Inferior parietal cortex (tissue), 1 donor: ENCODE data around the gene POLRMT.
"Not testable (repeated sequence)": the region's sequence is repeated elsewhere in the genome, so short reads cannot be mapped to it uniquely, and the experiment has no call there.

Experiments used
- DNase-seq: peaks from one replicate; pipeline ENCODE4 v3.0.0-alpha.2; 2016; ENCODE audit errors: extremely low spot score

POLRMT gene

DNA sequence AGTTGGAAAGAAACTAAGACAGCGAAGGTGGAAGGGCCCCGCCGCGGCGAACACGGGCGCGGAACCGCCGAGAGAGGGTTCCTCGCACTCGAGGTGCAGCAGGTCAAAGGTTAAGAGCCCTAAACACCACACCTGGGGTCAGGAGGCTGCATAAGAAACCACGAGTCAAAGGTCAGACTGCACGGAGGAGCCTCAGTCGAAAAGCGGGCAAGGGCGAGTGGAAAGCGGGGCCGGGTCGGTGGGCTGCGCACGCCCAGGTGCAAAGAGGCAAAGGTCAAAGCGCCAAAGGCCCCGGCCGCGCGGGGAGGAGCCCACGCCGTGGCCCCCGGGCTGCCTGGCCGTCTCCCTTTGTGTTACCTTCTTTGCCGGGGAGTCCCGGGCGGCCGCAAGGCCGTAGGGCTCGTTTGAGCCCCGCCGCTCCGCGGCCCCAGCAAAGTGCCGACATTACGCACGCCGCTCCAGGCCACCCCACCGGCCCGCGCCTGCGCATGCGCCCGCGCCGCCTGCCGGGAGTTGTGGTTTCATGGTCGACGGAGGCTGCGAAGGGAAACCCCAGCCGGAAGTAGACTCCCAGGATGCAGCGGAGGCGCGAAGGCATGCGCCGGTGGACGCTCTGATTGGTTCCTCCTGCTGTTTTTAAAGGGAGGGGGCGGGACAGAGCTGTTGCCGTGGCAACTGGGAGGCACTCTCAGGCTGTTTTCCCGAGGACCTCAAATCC is at the start of gene POLRMT:
POLRMT (minus strand) TSS at position 470 of the 718 bp plus-strand sequence; CDS start at position 445, 25 bp downstream.
- peak; percentile 97 for DNase-seq

DNA sequence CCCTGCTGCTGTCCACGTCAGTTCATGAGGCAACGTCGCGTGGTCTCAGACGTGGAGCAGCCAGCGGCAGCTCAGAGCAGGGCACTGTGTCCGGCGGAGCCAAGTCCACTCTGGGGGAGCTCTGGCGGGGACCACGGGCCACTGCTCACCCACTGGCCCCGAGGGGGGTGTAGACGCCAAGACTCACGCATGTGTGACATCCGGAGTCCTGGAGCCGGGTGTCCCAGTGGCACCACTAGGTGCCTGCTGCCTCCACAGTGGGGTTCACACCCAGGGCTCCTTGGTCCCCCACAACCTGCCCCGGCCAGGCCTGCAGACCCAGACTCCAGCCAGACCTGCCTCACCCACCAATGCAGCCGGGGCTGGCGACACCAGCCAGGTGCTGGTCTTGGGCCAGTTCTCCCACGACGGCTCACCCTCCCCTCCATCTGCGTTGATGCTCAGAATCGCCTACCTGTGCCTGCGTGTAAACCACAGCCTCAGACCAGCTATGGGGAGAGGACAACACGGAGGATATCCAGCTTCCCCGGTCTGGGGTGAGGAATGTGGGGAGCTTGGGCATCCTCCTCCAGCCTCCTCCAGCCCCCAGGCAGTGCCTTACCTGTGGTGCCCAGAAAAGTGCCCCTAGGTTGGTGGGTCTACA is 49.5 kb upstream of the POLRMT start:
- no peak for DNase-seq

DNA sequence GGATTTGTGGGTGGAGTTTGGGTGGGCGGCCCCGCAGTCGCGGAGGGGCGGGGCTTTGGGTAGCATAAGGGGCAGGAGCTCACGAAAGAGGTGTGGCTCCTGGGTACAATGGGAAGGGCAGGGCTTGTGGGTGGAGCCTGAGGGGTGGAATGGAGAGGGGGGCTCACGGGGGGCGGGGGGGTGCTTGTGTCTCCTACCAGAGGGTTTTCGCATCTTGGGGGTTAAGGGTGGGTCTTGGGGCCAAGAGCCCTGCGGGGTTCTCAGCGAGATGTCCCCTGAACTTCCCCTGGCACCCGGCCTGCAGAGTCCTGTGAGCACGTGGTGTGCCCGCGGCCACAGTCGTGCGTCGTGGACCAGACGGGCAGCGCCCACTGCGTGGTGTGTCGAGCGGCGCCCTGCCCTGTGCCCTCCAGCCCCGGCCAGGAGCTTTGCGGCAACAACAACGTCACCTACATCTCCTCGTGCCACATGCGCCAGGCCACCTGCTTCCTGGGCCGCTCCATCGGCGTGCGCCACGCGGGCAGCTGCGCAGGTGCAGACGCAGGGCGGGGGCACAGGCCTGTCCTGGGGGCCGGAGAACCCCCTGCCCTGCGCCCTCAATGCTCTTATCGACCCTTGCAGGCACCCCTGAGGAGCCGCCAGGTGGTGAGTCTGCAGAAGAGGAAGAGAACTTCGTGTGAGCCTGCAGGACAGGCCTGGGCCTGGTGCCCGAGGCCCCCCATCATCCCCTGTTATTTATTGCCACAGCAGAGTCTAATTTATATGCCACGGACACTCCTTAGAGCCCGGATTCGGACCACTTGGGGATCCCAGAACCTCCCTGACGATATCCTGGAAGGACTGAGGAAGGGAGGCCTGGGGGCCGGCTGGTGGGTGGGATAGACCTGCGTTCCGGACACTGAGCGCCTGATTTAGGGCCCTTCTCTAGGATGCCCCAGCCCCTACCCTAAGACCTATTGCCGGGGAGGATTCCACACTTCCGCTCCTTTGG is 48.0 kb upstream of the POLRMT start:
- DNase-seq, result no peak

DNA sequence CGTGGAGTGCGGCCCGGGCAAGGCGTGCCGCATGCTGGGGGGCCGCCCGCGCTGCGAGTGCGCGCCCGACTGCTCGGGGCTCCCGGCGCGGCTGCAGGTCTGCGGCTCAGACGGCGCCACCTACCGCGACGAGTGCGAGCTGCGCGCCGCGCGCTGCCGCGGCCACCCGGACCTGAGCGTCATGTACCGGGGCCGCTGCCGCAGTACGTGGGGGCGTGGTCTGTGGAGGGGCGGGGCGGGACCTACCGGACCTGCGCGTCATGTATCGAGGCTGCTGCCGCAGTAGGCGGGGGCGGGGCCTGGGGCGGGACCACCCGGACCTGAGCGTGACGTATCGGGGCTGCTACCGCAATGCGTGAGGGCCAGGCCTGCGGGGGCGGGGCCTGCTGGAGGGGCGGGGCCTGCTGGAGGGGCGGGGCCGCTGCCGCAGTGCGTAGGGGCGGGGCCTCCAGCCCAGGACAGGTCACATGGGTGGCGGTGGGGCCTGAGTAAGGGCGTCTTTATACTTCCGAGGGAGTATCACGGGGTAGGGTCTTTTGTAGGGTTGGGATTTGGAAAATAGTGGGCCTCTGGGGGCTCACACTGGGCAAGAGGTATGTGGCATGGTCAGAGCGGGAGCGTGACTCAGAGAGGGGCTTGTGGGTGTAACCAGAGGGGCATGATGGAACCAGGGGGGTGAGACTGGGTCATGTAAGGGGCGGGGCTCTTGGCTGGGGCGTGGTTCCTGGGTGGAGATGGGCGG is 47.1 kb upstream of the POLRMT start:
- peak; percentile 87 for DNase-seq

DNA sequence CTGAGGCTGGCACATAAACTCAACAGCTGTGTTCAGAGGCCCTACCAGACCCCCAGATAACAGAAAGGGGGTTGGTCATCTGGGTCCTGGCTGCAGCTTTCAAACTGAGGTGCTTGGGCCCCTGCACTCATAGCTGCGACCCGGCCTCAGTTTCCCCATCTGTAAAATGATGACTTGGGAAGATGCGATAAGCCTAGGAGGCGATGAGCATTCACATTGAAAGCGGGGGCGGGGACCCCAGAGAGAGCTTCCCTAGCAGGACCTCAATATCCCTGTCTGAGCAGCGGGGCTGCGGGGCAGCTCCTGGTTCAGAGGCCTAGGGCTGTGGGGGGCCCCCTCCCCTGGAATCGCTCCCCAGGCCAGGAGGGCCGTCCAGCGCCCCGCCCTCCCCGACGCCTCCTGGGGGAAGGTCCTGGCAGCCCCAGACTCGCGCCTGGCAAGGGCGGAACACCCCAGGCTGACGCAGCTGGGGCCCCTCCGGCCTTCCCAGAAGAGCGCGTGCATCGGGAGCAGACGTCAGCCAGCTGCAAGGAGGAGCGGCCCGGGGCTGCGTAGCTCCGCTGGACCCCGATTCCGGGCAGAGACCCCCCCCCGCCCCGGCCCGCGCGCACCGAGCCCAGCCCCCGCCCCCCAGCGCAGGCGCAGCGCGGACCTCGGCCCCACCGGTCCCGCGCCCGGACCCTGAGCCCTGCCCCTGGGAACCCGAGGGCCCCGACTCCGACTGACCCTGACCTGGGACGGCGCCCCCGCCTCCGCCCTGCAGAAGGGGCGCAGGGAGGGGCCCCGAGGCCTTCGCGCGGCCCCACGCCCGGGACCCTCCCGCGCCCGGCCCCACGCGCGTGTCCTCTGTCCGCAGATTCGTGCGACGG is 46.3 kb upstream of the POLRMT start:
- no peak for DNase-seq

DNA sequence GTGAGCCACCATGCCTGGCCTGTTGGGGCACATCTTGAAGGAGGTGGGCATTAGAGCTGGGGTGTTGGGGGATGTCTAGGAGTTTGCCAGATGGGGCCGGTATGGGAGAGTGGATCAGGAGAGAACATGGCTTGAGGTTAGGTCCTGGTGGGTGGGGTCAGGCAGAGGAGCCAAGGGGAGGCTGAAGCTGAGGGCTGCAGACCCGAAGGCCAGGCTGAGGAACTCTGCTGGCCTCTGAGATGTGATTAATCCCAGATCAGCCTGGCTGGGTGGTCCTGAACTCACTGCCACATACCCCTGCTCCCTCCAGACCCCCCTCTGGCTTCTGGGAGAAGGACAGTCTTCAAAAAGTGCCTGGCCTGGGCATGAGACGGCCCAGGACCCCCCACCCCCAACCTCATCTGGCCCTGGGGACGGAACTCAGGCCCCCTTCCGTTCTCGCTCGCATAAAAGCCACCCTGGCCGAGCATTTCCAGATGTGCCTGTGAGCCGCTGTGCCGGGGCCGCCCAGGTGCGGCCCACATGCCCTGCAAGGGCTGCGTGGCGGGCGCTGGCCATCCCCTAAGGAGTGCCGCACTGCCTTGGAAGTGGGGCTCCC is 45.6 kb upstream of the POLRMT start:
- no peak for DNase-seq

DNA sequence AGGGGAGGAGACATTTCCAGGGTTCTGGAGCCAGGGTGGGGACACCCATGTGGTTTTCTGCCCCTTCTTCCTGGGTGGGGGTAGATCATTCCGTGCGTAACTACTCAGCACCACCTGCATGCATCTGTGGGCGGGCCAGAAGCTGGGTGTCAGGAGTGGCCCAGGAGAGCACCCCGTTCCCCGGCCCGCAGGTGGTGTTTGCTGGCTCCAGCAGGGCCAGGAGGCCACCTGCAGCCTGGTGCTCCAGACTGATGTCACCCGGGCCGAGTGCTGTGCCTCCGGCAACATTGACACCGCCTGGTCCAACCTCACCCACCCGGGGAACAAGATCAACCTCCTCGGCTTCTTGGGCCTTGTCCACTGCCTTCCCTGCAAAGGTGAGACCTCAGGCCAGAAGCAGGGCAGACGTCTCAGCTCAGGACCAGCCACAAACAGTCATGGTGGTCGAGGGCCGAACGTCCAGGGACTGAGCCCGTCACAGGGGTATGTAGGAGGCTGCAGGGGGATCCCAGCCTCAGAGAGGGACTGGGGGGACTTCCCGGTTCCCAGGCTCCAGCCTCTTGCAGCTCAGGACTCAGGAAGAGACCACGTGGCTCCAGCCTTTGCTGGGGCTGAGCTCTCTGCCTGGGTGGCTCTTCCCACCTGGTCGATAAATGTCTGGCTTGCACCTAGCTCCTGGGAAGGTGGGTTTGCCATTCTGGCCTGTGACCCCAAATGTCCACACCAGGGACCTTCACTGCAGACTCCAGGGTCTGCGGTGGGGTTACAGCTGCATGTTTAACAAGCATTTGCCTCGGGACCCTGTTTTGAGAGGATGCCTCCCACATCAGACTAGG is 44.5 kb upstream of the POLRMT start:
- DNase-seq, result no peak

DNA sequence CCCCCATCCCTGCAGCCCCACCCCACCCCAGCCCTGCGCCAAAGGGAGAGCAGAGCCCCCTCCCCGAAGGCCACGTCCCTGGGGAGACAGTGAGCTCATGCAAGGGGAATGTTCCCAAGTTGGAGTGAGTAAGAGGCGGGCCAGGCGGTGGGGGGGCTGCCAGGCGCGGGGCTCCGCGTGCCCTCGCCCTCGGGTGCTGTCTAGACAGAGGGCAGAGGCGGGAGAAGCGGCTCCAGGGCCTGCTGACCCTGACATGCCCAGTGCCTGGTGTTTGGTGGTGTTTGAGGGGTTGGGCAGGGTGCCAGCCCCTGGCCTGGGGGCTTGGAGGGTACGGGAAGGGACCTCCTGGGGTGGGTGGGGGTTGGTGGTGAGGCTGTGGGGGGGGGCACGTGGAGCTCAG is 43.9 kb upstream of the POLRMT start:
- no peak for DNase-seq

DNA sequence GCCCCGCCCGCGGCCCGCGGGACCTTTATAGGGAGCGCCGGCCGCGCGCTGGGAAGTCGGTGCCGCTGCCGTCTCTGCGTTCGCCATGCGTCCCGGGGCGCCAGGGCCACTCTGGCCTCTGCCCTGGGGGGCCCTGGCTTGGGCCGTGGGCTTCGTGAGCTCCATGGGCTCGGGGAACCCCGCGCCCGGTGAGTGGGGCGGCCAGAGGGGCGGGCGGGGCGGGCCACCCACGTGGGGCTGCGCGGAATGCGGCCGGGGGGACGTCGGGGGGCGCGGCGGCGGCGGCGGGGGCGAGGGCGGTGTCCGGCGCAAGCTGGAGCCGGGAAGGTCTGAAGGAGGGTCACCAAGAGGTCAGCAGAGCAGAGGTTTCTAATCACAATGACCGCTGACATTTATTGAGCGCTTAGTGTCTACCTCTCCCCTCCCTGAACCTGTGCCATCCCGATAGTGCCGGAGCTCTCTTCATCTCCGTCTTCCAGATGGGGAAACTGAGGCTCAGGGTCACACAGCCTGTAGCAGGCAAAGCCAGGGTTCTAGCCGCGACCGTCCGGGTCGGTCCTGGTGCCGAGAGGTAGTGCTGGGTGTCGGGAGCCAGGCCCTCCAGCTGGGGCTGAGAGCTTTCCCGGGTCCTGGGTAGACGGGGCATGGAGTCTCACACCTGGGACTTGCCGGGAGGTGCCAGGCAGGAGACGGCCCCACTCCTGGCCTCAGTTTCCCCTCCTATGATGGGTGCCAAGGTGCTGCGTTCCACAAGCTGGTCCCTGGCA is 43.2 kb upstream of the POLRMT start, which contains the start of gene FSTL3:
FSTL3 (plus strand) TSS at position 54 of the 767 bp plus-strand sequence; CDS start at position 86, 32 bp downstream.
- no peak for DNase-seq

DNA sequence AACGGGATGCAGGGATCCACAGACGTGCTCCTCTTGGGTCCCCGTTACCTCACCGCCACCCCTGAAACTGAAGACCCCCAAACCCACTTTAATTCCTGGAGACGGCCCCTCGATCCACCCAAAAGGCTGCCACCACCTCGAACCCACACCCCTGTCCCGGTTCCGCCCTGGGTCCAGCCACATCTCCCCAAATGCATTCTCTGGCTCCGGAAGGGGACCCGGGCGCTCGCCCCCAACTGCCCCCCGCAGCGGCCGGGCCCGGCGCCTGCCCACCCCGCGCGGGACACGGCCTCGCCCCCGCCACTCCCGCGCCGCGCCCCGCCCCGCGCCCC is 42.6 kb upstream of the POLRMT start:
- DNase-seq, result no peak

DNA sequence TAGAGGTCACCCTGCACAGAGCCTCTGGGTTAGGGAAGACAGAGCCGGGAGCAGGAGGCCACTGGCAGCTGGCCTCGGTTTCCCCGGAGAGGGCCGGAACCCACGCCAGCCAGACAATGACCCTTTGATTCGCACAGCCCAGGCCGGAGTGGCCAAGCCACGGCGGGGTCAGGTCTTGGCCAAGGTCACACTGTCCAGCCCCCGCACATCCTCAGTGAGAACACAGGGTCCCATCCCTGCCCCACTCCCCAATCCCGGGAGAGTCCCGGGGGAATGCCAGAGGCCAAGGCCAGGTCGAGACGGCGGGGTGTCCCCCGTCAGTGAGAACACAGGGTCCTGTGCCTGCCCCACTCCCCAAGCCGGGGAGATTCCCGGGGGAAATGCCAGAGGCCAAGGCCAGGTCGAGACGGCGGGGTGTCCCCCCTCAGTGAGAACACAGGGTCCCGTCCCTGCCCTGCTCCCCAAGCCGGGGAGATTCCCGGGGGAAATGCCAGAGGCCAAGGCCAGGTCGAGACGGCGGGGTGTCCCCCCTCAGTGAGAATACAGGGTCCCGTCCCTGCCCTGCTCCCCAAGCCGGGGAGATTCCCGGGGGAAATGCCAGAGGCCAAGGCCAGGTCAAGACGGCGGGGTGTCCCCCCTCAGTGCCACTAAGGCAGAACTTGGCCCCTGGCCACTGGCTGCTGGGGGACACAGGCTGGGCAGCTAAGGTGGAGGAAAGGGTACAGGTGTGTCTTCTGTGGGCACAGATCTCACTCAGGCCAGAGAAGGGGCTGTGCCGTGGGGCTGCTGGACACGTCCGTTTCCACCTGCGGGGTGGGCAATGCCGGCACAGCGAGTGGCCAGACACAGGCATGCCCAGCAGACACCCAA is 41.2 kb upstream of the POLRMT start:
- DNase-seq, result no peak

DNA sequence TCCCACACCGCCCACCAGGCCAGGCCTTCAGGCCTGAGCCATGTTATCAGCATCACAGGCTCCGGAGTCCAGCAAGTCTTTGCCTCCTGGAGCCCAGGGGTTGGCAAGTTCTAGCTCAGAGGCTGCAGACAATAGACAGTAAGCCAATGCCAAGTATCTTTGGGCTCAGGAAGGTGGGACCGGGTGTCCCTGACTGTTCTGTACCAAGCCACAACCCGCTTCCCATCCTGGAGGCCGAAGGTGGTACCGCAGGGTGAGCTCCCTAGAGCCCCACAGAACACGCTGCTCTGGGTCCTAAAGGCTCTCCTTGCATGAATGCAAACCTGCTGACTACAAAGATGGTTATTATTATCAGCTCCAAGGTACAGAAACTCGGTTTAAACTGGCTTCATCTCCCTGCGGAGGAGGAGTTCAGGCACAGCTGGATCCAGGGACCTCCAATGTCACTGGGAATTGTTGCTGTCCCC is 37.3 kb upstream of the POLRMT start:
- DNase-seq, result no peak

DNA sequence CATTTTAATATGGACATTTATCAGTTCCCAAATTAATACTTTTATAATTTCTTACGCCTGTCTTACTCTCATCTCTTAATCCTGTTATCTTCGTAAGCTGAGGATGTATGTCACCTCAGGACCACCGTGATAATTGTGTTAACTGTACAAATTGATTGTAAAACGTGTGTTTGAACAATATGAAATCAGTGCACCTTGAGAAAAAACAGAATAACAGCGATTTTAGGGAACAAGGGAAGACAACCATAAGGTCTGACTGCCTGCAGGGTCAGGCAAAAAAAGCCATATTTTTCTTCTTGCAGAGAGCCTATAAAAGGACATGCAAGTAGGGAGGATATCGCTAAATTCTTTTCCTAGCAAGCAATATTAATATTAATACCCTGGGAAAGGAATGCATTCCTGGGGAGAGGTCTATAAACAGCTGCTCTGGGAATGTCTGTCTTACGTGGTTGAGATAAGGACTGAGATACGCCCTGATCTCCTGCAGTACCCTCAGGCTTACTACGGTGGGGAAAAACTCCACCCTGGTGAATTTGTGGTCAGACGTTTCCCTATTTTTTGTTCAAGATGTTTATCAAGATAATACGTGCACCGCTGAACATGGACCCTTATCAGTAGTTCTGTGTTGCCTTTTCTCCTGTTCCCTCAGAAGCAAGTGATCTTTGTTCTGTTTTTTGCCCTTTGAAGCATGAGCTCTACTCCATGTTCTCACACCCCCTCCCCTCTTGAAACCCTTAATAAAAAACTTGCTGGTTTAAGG is 35.5 kb upstream of the POLRMT start:
- not testable (repeated sequence) for DNase-seq

DNA sequence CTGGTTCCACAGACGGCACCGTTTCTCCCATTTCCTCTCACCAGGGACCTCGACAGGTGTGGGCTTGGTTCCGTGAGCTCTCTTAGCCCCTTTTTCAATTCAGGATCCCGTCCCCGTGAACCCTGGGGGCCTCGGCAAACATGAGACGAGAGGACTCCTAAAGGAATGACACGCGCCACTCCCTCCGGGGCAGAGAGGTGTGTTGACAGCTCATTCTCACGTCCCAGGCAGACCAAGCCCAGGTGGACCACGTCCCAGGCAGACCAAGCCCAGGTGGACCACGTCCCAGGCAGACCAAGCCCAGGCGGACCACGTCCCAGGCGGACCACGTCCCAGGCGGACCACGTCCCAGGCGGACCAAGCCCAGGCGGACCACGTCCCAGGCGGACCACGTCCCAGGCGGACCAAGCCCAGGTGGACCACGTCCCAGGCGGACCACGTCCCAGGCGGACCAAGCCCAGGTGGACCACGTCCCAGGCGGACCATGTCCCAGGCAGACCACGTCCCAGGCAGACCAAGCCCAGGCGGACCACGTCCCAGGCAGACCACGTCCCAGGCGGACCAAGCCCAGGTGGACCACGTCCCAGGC is 33.7 kb upstream of the POLRMT start:
- not testable (repeated sequence) for DNase-seq

DNA sequence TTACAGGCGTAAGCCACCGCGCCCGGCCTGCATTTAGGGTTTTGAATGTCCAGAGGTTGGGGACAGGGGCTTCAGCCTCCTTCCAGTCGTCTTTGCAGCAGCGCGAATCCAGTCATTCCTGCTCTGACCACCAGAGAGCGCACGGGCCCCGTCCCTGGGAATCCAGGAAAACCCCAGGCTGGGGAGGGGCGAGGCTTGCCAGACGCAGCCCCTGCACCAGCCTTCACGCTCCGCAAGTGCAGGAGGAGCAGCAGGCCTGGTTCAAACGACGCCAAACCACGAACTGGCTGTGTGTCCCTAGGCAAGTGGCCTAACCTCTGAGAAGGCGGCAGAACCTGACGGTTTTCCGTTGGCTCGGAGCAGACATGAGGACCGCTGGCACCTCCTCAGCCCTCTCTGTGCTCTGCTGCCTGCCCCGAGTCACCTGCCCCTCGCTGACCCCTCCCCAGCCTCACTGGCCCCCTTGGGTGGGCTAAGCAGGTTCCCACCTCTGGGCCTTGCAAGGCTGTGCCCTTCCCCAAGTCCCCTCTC is 31.6 kb upstream of the POLRMT start:
- DNase-seq, result peak; percentile 83

DNA sequence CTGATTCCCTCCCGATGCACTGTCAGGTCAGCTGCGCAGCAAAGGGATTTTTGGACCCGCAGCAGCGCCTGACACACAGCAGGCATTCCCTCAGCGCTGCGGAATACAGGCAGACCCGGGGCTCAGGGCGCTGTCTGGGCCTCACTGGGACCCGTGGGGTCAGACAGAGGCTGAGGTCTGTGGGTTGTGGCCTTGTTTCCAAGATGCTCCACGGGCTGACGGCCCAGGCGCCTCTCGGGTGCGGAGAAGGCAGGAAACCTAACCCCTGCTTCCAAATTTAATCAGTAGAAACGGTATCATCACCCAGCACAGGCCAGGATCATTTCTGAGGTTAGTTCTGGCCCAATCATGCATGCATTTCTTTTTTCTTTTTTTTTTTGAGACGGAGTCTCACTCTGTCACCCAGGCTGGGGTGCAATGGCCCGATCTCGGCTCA is 30.4 kb upstream of the POLRMT start:
- DNase-seq, result no peak
